Measurements from ENCODE around the gene CAMK1G.

Gene CAMK1G

GRCh38 chr1:209583408-209583807 lies at the start of gene CAMK1G:
Gene CAMK1G (plus strand): TSS chr1:209583714. CDS start chr1:209594984, 11,270 bp downstream.
- no peak within 1 kb of the TSS for H3K27ac ChIP-seq
- TF ChIP-seq ZFX (IDR thresholded peaks at IDR 0.05; ENCODE audit: borderline replicate concordance) (no peak), CTCF (IDR thresholded peaks at IDR 0.05) (no peak)

GRCh38 chr1:209534496-209535250 lies 48.8 kb upstream of the CAMK1G start:
- TF ChIP-seq ZFX (IDR thresholded peaks at IDR 0.05; ENCODE audit: borderline replicate concordance) (no peak), CTCF (IDR thresholded peaks at IDR 0.05) (0 out of 2 replicates have a peak, but pooled peaks have one; percentile 5)
- H3K27ac ChIP-seq = no peak overlapping the region

GRCh38 chr1:209536843-209537242 lies 46.7 kb upstream of the CAMK1G start:
- no peak for TF ChIP-seq ZFX (IDR thresholded peaks at IDR 0.05; ENCODE audit: borderline replicate concordance)
- no peak for TF ChIP-seq CTCF (IDR thresholded peaks at IDR 0.05)
- no peak overlapping the region for H3K27ac ChIP-seq

- TF ChIP-seq CTCF (IDR thresholded peaks at IDR 0.05) (no peak), ZFX (IDR thresholded peaks at IDR 0.05; ENCODE audit: borderline replicate concordance) (no peak)
Measured at GRCh38 chr1:209537336-209538114, 46.0 kb upstream of the CAMK1G start.

GRCh38 chr1:209539576-209539975 lies 43.9 kb upstream of the CAMK1G start:
- TF ChIP-seq ZFX (IDR thresholded peaks at IDR 0.05; ENCODE audit: borderline replicate concordance) (no peak), CTCF (IDR thresholded peaks at IDR 0.05) (no peak)

More at GRCh38 chr1:209537336-209538114, 46.0 kb upstream of the CAMK1G start:
- no peak overlapping the region for H3K27ac ChIP-seq

GRCh38 chr1:209542585-209542984 lies 40.9 kb upstream of the CAMK1G start:
- TF ChIP-seq ZFX (IDR thresholded peaks at IDR 0.05; ENCODE audit: borderline replicate concordance) (no peak), CTCF (IDR thresholded peaks at IDR 0.05) (no peak)
- no peak overlapping the region for H3K27ac ChIP-seq

More at GRCh38 chr1:209539576-209539975, 43.9 kb upstream of the CAMK1G start:
- H3K27ac ChIP-seq = no peak overlapping the region

- no peak for TF ChIP-seq ZFX (IDR thresholded peaks at IDR 0.05; ENCODE audit: borderline replicate concordance)
- TF ChIP-seq CTCF (IDR thresholded peaks at IDR 0.05) = no peak
- H3K27ac ChIP-seq = no peak overlapping the region
Measured at GRCh38 chr1:209544098-209544497, 39.4 kb upstream of the CAMK1G start.
